CD4-positive, alpha-beta T cell treated with Interleukin-4 for 4 hours (primary cell): Measurements from ENCODE around the gene KIF26A.

ENCODE experiments used
- DNase-seq: peaks from one replicate; pipeline ENCODE4 v3.0.0-alpha.2; 2020

Gene KIF26A

DNA sequence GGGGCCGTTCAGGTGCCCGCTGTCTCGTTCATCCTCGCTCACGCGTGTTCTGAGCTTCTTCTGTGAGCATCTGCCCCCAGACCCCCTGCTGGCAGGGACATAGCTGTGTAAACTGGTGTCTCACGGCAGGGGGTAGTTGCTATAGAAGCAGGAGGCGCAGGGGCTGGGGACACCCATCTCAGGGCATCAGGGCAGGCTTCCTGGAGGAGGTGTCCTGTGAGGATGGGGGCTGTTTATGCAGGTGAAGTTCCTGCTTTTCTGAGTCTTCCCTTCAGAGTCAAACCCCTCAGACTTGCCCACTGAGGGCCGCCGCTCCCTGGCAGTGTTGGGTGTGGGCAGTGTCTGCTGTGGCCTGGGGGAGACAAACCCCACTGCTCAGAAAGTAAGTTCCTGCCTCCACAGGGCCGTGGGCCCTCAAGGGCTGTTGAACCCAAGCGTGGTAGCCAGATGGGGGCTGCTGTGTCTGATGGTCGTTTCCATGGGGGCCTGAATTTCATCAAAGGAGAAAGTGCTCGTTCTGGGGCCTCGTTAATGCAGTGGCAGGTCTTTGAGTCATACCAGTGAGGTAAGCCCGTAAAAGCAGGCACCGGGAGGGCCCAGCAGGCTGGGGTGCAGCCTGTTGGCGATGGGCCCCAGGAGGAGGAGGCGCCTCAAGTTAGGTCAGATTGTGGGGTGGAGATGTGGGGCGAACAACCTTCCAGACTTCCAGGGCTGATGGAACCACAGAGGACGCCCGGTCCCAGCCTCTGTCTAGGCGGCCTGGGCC lies 23.4 kb downstream of the KIF26A start:
- DNase-seq: no peak

DNA sequence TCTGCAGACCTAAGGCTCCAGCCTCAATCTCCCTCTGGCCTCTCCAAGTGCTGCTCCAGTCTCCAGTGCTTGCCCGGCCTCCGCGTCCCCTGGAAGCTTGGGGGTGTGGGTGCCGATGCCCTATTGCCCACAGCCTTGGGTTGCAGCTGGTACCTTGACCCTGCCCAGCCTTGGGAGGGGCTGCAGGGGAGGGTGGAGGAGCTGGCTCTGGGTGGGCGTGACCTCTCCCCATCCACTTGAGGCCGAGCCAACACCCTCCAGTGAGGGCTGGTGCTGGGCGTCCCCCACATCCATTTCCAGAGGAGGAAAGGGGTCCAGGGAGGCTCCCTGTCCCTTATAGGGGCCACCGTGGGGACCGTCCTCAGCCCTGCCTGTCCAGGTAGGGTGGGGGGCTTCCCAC lies 24.1 kb downstream of the KIF26A start:
- no peak for DNase-seq

DNA sequence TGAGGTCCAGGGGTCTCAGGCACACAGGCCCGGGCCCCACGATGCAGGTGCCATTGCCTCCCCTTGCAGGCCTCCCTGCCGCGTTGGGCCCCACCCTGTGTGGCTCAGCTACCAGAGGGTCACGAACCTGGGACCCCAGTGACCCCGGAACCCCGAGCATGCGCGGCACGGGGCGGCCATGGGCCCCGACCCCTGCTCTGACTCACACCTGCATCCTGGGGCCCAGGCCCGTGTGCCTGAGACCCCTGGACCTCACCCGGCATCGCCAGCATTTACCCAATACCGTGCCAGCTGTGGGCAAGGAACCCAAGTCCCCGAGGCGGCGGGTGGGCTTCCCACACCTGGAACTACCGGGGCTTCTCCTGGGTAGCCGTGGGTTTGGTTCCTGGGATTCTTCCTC lies 25.2 kb downstream of the KIF26A start:
- no peak for DNase-seq

DNA sequence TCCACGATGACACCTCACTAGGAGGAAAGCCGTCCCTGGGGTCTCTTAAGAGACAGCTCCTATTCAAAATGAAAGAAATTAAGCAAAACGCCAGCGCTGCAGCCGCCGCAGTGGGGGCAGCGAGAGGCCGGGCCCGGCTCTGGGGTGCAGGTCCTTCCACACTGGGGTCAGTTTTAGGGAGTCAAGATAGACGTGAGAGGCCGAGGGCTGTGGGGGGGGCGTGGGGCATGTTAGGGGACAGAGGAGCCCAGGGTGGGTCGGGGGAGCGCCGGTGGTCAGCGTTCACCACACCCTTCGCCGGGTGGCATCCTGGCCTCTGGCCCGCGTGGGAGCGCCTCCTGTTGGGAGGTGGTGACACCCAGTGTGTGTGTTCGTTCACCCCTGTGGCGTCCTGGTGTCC lies 25.7 kb downstream of the KIF26A start:
- DNase-seq: no peak

DNA sequence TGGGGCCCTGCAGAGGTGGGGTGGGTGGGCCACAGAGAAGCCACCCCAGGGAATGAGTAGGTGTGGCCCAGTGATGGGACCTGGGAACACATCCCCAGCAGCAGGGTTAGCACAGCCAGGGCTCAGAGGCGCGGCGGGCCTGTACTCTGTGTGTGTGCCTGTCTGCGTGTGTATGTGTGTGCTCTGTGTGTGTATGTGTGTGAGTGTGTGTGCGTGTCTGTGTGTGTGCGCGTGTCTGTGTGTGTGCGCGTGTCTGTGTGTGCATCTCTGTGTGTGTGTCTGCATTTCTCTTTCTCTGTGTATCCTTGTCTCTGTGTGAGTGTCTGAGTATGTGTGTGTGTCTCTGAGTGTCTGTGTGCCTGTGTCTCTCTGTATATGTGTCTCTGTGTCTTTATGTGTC lies 26.1 kb downstream of the KIF26A start:
- DNase-seq: no peak

DNA sequence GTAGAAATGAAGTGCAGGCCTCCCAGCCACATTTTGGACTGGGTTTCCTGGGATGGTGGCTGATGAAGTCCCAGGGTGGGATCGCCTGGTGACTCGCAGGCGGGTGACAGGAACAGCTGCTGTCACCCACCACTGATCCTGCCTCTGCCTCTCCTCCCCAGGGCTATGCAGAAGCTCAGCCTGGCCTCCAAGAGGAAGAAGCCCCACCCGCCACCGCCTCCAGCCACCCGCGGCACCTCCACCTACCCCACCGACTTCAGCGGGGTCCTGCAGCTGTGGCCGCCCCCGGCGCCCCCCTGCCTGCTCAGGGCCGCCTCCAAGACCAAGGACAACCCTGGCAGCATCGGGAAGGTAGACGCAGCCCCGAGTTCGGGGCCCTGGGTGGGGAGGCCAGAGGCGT lies 28.3 kb downstream of the KIF26A start:
- no peak for DNase-seq

DNA sequence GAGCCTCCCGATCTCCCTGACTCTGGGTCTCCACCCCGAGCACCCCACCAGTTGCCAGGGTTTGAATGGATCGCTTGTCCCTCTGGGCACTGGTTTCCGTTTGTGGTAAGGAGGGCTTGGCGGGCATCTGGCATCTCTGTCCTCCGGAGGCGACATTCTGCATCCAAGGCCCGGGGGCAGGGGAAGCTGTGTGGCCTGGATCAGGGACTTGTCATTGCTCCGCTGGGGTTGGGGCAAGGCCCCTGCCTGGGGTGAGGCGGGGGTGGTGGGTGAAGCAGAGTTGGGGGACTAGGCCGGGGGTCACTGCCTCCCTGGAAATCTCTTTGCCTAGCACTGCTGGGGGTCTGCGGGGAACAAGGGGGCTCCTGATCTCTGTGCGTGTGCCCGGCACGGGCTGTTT lies 30.2 kb downstream of the KIF26A start:
- DNase-seq: no peak

DNA sequence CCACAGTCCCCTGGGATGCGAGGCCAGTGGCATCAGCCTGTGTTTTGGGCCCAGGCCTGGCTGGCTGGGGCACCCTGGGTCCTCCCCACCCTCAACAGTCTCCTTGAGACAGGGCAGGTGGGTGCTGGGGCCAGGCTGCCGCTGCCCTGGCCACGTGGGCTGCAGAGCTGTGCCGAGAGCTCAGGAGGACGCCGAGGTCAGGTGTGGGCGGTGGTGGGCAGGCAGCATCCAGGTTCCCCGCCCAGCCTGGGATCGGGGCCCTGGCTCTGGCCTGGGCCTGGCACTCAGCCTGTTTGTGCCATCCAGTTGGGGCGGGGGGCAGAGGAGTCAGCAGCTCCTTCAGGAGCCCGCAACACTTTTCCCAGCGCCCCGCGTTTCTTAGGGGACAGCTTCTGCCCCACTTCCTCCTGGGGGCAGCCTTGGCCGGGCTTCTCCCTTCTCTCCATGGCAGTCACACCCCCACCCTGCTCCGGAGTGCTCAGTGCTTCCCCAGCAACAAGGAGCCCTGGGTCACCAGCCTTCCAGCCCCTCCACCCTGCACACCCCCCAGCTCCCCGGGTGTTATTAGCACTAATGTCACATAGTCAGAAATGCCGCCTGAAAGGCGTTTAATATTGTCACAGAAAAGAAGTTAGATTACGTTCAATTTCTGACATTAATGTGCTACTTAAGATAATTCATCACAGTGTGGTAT lies 30.8 kb downstream of the KIF26A start:
- DNase-seq: no peak

DNA sequence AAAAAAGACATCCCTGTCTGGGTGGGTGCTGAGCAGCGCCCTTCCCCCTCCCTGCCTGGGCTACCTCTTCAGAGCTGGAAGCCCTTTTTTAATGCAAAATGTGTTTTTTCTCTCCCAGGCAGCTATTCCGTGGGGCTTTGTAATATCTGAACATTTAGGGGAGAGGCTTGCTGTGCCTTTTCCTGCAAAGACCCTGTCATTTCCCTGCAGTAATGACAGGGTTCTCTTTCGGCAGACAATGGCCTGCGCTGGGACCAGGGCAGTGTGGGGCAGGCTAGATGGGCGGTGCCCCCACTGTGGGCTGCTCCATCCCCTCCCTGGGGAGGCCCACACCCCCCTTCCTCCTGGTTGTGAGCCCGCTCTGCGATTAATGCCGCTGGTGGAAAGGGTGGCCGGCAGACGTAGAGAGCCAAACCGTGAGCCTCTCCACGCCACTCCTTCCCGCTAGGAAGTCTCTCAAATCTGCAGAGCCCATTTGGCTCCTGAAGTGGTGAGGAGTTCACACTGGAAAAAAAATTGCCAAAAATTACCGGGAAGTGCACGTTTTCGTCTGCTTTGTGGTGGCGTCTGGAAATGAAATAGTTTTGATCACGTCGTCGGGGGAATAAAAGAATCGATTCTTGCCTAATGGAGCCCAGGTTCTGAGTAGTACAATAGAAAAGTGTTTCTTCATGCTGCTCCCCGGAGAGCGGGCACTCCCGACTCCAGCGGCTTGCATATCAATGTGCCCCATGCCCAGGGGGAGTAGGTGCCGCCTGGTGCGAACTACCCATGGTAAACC lies 31.5 kb downstream of the KIF26A start:
- no peak for DNase-seq

DNA sequence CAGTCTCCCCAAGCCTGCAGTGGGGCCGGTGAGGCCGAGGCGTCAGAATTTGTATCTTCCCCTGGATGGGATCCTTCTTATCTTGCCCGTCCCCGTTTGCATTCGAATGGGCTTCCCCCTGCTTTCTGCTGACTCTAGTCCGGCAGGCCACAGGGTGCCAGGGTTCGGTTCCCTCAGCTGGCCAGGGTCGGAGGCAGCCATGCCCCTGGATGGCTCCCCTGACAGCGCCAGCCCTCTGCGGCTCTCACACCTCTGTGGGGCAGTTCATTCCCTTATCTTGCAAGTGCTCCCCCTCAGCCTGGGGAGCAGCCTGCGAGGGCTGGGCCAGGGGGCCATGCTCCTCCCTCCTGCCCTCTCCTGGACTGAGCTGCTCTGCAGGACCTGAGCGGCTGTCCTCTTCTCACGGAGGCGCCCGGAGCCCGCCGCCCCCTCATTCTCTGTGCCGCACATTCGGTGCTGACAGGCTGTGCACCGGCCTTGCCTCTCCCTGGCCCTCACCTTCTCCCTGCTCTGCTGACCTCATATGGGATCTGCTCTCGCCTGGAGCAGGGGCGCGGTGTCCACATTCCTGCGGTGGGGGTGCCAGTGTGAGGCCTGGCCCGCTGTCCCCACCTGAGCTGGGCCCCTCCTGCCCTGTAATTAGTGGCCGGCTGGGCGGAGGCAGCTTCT lies 32.8 kb downstream of the KIF26A start:
- no peak for DNase-seq

DNA sequence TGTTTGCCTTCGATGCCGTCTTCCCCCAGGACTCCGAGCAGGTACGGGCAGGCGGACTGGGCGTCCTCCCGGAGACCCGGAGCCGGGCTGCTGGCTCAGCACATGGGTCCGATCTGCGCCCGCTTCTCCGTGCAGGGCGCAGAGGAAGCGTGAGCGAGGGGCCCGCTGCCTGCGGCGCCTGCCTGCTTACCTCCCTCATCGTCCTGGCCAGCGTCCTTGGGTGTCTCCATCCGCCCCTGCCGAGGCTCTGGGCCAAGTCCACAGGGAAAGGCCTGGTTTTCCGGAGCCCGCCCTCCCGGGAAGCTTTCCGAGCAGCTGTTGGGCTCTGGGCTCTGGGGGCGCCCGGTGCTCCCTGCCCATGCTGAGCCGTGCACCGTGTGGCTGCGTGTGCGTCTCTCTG lies 33.5 kb downstream of the KIF26A start:
- DNase-seq: no peak

DNA sequence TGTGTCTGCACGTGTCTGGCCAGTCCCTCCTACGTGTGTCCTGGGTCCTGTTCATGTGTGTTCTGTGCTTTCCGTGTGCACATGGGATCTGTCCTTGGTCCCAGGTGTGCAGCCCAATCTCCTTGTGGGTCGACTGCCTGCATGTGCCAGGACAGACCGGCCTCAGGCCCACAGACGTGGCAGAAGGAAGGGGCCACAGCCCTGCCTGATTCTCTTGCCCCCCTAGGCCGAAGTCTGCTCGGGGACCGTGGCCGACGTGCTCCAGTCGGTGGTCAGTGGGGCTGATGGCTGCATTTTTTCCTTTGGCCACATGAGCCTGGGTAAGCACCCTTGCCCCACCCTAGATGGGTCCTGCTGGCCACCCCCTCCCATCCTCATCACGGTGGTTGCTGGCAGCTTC lies 34.0 kb downstream of the KIF26A start:
- no peak for DNase-seq

DNA sequence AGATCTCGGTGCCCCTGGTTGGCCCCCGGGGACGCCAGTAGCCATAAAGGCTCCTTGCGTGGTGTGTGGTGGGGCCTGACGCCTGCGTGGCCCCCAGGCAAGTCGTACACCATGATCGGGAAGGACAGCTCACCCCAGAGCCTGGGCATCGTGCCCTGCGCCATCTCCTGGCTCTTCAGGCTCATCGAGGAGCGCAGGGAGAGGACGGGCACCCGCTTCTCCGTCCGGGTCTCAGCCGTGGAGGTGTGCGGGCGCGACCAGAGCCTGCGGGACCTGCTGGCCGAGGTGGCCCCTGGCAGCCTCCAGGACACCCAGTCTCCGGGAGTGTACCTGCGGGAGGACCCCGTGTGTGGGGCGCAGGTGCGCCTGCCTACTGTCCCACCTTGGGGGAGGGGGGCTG lies 34.5 kb downstream of the KIF26A start:
- DNase-seq: no peak

DNA sequence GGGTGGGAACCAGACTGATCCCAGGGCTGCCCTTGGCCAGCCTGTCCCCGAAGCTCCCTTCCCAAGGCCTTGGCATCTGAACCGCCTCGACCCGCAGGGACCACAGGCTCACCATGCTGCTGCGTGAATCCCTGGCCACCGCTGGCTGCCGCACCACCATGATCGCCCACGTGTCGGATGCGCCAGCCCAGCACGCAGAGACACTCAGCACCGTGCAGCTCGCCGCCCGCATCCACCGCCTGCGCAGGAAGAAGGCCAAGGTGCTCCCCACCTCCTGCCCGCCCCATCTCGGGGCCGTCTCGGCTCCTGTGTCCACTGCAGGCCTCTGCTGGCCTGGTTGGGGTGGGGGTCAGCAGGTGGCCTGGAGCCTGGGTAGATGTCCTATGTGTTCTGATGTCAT lies 35.7 kb downstream of the KIF26A start:
- DNase-seq: no peak

DNA sequence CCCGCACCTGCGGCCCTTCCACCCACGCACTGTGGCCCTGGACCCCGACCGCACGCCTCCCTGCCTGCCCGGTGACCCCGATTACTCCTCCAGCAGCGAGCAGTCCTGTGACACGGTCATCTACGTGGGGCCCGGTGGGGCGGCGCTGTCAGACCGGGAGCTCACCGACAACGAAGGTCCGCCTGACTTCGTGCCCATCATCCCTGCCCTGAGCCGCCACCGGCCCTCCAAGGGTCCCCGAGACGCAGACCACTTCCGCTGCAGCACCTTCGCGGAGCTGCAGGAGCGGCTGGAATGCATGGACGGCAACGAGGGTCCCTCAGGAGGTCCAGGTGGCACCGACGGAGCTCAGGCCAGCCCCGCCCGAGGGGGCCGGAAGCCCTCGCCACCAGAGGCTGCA lies 36.7 kb downstream of the KIF26A start:
- no peak for DNase-seq

DNA sequence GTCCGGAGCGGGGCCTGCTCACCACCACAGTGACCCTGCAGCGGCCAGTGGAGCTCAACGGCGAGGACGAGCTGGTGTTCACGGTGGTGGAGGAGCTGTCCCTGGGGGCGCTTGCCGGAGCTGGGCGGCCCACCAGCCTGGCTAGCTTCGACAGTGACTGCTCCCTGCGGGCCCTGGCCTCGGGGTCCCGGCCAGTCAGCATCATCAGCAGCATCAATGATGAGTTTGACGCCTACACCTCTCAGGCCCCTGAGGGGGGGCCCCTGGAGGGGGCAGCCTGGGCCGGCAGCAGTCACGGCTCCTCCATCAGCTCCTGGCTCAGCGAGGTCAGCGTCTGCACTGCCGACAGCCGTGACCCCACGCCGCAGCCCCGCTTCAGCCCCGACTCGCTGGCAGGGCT lies 37.4 kb downstream of the KIF26A start:
- no peak for DNase-seq

DNA sequence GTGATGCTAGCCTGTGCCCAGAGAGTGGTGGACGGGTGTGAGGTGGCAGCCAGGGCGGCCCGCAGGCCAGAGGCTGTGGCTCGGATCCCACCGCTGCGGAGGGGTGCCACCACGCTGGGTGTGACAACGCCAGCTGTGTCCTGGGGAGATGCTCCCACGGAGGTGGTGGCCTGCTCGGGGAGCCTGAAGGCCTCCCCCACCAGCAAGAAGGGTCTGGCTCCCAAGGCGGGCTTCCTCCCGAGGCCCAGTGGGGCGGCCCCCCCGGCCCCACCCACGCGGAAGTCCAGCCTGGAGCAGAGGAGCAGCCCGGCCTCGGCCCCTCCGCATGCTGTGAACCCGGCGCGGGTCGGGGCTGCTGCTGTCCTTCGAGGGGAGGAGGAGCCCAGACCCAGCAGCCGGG lies 38.2 kb downstream of the KIF26A start:
- DNase-seq: no peak

DNA sequence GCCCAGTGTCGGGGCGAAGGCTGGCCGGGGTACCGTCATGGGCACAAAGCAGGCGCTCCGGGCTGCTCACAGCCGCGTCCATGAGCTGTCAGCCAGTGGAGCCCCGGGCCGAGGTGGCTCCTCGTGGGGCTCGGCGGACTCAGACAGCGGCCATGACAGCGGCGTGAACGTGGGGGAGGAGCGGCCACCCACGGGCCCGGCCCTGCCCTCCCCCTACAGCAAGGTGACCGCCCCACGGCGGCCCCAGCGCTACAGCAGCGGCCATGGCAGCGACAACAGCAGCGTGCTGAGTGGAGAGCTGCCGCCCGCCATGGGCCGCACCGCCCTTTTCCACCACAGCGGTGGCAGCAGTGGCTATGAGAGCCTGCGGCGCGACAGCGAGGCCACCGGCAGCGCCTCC lies 39.0 kb downstream of the KIF26A start:
- no peak for DNase-seq

DNA sequence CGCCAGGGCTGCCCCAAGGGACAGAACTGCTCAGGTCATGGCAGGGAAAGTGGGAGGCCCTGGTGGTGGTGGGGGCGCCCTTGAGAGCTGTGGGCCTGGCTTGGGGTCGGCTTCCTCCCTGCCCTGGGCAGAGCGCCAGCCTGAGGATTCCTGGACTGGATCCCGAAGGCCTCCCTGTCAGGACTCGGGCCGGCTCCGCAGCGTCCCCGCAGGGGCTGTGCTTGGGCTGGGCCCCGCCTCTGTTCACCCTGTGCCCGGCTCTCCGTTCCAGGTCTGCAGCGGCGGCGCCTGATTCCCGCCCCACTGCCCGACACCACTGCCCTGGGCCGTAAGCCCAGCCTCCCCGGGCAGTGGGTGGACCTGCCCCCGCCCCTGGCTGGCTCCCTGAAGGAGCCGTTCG lies 39.9 kb downstream of the KIF26A start:
- DNase-seq: no peak

DNA sequence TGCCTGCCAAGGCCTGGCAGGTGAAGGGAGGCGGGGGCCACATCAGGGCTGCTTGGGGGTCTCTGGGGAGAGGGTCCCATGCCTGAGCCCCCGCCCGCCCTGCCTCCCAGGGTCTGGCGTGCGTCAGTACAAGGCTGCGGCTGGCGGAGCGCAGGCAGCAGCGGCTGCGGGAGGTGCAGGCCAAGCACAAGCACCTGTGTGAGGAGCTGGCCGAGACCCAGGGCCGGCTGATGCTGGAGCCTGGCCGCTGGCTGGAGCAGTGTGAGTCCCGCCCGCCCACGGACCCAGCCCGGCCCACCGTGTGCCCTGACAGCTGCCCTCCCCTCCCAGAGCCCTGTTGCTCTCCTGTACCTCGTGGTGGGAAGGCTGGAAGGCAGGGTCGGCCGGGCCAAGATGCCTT lies 40.7 kb downstream of the KIF26A start:
- no peak for DNase-seq

DNA sequence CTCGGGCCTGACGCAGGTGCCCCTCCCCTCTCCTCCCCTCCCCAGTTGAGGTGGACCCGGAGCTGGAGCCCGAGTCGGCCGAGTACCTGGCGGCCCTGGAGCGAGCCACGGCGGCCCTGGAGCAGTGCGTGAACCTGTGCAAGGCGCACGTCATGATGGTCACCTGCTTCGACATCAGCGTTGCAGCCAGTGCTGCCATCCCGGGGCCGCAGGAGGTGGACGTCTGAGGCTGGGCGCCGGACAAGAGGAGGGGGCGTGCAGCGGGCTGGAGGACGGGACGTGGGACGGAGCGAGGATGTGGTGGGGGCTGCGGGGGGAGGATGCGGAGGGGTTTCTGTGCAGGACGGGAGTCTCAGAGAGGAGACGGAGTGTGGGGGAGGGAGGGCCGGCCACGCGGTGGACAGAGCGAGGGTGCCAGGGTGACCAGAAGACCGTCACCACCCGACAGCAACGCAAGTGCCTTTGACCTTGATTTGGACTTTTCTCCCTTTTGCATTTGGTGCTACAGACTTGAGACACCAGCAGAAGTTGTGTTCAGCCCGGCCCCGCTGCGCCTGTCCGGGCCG lies 41.3 kb downstream of the KIF26A start:
- DNase-seq: no peak

DNA sequence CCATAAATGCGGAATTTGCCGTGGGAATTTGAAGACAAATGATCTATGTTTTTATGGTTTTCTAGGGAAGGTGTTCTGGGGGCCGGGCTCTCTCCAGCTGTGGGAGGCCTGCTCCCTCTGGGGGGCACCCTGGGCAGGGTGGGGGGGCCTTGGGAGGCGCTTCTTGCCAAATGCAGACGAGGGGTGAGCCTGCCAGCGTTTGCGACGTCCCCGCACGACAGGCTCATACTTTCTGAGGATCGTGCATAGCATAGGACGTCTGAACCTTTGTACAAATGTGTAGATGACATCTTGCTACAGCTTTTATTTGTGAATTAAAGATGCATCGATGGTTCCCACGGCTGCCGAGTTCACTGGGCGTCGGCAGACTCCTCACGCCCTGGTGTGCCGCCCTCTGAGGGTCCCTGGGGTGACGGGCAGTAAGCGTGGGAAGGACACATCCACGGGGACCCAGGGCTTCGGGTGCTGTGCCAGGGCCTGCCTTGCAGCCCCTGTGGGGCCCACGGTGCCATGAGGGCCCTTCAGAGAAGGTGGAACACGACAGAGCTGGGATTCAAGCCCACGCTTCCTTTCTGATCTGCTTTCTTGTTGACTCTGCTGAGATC lies 42.3 kb downstream of the KIF26A start:
- DNase-seq: no peak
